Fibroblast of skin of left quadriceps (primary cell): ENCODE data around the gene LCE3D.
"Not testable (repeated sequence)": the region's sequence is repeated elsewhere in the genome, so short reads cannot be mapped to it uniquely, and the experiment has no call there.

Experiments
- DNase-seq, 2 experiments: peaks; one replicate each; pipeline ENCODE4 v3.0.0-alpha.2; 2013; ENCODE audit warnings: low read depth in 2 of 2

LCE3D gene

GRCh38 chr1:152580433-152580832 lies at the start of gene LCE3D:
Gene LCE3D, minus strand, starts transcription at chr1:152580516. Its CDS starts 580 bp downstream, at chr1:152579936.
- DNase-seq, result no peak

- DNase-seq, result no peak
Observed at GRCh38 chr1:152626744-152627143, 46.4 kb upstream of the LCE3D start.

DNA sequence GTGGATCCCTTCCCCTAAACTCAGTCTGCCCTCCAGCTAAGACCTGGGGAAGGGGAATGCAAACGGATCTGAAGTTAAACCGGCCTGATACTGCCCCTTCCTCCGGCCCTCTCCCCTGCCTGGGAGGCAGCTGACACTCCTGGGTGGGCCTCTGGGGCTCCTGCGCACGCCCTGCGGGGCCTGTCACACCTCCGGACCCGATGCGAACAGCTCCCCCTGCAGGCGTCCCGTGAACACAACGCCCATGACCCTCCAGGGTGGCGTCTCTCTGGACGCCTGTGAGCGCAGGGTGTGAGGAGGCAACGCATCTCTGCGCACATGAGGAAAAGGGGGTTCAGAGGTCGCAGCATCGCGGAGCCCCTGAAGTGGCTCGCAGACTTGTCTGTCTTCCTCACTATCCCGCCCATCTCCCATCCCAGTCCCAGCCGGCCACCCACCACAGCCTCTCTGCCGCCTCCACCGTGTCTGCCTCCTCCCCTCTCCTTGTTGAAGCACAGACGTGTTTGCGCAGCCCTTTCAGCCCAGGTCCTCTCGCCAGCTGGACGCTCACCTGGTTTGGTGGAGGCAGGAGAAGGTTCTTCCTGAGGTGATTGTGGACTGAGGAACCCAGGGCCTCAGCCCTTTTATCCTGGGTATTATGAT lies 43.0 kb upstream of the LCE3D start:
- DNase-seq, result no peak

- DNase-seq, result no peak
Observed at GRCh38 chr1:152622803-152623202, 42.5 kb upstream of the LCE3D start, which contains the start of gene LCE3A. Gene LCE3A, minus strand, starts transcription at chr1:152623103. Its CDS starts 0 bp downstream, at chr1:152623103.

- no peak for DNase-seq
Observed at GRCh38 chr1:152621993-152622392, 41.7 kb upstream of the LCE3D start.

GRCh38 chr1:152613511-152613910 lies 33.2 kb upstream of the LCE3D start, which contains the start of gene LCE3B:
Gene LCE3B, plus strand, starts transcription at chr1:152613811. Its CDS starts 0 bp downstream, at chr1:152613811.
- DNase-seq, result no peak

DNA sequence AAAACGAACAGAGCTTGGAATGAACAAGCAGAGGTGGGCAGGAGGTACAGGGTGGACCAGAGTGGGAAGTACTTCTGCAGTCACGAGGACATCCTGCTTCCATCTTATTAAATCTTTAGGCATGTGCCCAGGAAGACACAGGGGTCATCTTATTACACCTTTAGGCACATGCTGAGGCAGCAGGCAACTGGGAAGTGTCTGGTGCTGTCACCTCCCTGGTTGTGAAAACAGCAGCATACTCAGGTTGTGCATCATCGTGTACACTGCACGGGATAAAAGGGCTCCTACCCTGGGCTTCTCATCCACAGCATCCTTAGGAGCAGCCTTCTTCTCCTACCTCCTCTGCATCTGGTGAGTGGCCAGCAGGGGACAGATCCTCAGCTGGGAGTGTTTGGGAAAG lies 19.6 kb upstream of the LCE3D start, which contains the start of gene LCE3C:
Gene LCE3C (plus strand): TSS at position 301 of the 400 bp plus-strand sequence. CDS start 498 bp downstream, outside the sequence.
- no peak for DNase-seq

GRCh38 chr1:152596986-152597385 lies 16.7 kb upstream of the LCE3D start:
- DNase-seq, result no peak

- no peak for DNase-seq
Observed at GRCh38 chr1:152585586-152585985, 5.3 kb upstream of the LCE3D start.

DNA sequence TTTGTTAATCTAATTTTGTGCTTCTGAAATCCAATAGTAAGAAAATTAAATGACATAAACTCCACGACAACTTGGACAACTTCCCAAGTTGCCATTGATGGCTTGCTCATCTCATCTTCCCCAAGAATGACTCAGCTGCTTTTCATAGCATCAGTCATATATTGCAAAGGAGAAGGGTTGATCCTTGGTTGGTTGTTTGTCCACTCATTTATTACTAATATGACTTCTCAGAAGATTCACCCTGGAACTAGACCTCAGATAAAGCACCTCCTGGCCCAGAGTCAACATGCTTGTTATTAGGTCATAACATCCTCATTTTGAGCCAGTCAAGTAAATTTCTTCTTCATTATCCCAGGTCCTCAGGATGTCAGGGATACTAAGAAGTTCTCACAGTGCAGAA lies 2.3 kb upstream of the LCE3D start:
- no peak for DNase-seq

DNA sequence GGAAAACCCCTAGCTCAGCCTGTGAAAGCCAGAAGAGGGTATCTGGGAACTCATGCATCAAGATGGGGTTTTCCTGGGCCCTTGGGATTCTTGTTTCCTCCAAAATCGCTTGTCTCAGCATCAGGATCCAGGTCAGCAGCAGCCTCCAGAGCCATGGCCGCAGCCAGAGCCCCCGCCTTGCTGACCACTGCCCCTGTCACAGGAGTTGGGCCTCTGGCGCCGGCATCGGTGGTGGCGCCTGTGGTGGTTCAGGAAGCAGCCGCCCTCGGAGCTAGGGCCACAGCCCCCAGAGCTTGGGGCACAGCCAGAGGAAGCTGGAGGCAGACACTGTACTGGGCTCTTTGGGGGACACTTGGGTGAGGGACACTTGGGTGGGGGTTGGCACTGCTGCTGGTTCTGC lies 790 bp downstream of the LCE3D start:
- not testable (repeated sequence) for DNase-seq

- no peak for DNase-seq
Observed at GRCh38 chr1:152577168-152577567, 3.1 kb downstream of the LCE3D start.

- no peak for DNase-seq
Observed at GRCh38 chr1:152566681-152567080, 13.6 kb downstream of the LCE3D start, which contains the start of gene LCE3E. Gene LCE3E, minus strand, starts transcription at chr1:152566780. Its CDS starts 572 bp downstream, at chr1:152566208.

- DNase-seq, result no peak
Observed at GRCh38 chr1:152565535-152566215, 14.6 kb downstream of the LCE3D start.

DNA sequence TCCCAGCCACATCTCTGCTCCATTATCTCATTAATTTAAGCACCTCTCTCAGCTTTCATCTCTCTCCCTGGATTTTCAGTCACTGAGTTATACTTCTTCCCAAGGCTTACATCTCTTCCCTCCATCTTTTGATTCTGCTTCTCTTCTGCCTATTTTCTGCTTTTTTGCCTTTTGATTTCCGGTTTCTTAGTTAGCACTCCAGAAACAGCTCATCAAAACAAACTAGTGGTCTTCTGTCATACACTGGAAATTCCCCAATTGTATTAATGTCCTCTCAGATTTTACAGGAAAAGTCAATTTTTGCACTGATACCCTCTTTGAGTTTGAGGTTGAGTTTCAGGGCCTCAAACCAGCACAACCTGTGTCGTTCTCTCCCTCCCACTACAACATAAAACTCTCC lies 15.2 kb downstream of the LCE3D start:
- no peak for DNase-seq

- not testable (repeated sequence) for DNase-seq
Observed at GRCh38 chr1:152548358-152548757, 32.0 kb downstream of the LCE3D start.

- no peak for DNase-seq
Observed at GRCh38 chr1:152546704-152547103, 33.6 kb downstream of the LCE3D start.

DNA sequence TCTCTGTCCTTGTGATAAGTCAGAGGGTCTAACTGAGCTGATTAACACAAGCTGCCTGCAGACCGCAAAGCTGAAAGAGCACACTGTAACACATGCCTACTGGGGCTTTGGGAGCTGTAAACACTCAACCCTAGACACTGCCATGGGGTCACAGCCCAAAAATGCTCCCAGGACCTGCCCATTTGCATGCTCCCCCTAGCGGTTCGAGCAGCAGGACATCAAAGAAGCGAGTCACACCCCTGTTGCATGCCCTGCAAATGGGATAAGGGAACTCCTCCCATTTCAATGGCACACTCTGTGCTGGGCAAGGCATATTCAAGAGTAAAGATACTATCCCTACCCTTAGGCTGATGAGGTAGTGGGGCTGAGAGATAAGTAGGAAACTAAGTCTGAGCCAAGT lies 36.5 kb downstream of the LCE3D start:
- no peak for DNase-seq

- DNase-seq, result no peak
Observed at GRCh38 chr1:152539901-152540300, 40.4 kb downstream of the LCE3D start.

DNA sequence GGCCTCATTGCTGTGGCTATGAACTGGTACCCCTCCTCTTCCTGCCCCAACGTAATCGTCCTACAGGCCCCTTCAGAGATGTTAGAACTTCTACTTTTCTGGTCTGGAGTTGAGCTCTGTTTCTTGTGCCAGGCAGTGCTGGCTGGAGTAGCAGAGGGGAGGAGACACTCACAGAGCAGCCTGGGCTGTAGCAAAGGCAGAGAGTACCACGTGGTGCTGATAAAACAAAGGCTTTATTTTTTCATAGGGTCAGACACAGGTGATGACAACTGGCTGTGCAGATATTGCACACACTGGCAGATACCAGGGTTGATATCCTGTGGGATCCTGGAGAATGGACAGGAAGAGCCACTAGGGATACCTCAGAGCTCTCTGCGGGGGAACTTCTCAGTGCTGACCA lies 42.8 kb downstream of the LCE3D start:
- no peak for DNase-seq

DNA sequence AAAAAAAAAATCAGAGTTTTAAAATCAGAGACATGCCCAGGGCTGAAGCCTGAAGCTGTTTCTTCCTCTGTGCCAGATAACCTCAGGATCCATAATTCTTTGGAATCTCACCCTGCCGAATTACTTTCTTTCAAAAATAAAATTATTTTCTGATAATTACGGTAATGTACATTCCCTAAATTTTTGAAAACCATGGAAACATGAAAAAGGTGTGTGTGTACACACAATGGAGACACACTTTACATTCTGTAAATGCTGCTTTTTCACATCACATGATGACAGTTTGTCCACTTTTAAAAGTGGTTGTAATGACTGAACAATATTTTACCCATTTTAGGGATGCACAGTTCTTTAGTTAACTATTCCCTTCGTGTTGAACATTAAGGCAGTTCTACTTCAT lies 44.5 kb downstream of the LCE3D start:
- no peak for DNase-seq

- DNase-seq, result no peak
Observed at GRCh38 chr1:152533327-152533938, 46.9 kb downstream of the LCE3D start.
